H54 (cell line): ENCODE measurements around the gene NANP.
"Not testable (repeated sequence)": the region's sequence is repeated elsewhere in the genome, so short reads cannot be mapped to it uniquely, and the experiment has no call there.

Experiments used
- DNase-seq: peaks from one replicate; pipeline ENCODE4 v3.0.0; 2011; ENCODE audit warnings: low spot score, mixed read lengths; ENCODE audit not compliant: insufficient read length
- FAIRE-seq: peaks from 3 replicates; lab custom pipeline; 2011; peaks lifted over from hg19 to GRCh38; lab: Jason Lieb, UNC
- POLR2A ChIP-seq: IDR thresholded peaks from 2 replicates; pipeline ENCODE4 v1.6.1; 2011; ENCODE audit warnings: low read depth, mild to moderate bottlenecking, low read length

Gene NANP

GRCh38 chr20:25592135-25592852 is 31.5 kb downstream of the NANP start:
- DNase-seq (no peak), FAIRE-seq (no peak)
- no peak for TF ChIP-seq POLR2A

- FAIRE-seq, DNase-seq: not testable (repeated sequence)
Observed at GRCh38 chr20:25590778-25591177, 33.0 kb downstream of the NANP start.

GRCh38 chr20:25588491-25588890 is 35.3 kb downstream of the NANP start:
- no peak for FAIRE-seq
- TF ChIP-seq POLR2A, result no peak
- no peak for DNase-seq

GRCh38 chr20:25587536-25587935 is 36.3 kb downstream of the NANP start:
- DNase-seq (no peak), FAIRE-seq (no peak)
- TF ChIP-seq POLR2A, result no peak

GRCh38 chr20:25586877-25587276 is 36.9 kb downstream of the NANP start:
- no peak for DNase-seq
- TF ChIP-seq POLR2A, result no peak
- no peak for FAIRE-seq

GRCh38 chr20:25584905-25585704 is 38.7 kb downstream of the NANP start, which contains the start of gene NINL:
Gene NINL, minus strand, starts transcription at chr20:25585531. Its CDS starts 58,944 bp downstream, at chr20:25526587.
- peak; percentile 82 for TF ChIP-seq POLR2A
- FAIRE-seq, result no peak
- peak; percentile 67 for DNase-seq

- FAIRE-seq, DNase-seq: not testable (repeated sequence)
Observed at GRCh38 chr20:25583607-25584006, 40.2 kb downstream of the NANP start.

GRCh38 chr20:25580711-25581110 is 43.1 kb downstream of the NANP start:
- FAIRE-seq, result no peak
- DNase-seq, result no peak
- TF ChIP-seq POLR2A, result no peak

GRCh38 chr20:25579081-25579770 is 44.6 kb downstream of the NANP start:
- peak; percentile 79 for DNase-seq
- no peak for TF ChIP-seq POLR2A
- FAIRE-seq, result no peak

GRCh38 chr20:25576783-25577530 is 46.9 kb downstream of the NANP start:
- no peak for DNase-seq
- TF ChIP-seq POLR2A, result no peak
- FAIRE-seq, result no peak

GRCh38 chr20:25574411-25574810 is 49.4 kb downstream of the NANP start:
- DNase-seq, result no peak
- FAIRE-seq, result no peak
- no peak for TF ChIP-seq POLR2A

GRCh38 chr20:25573288-25574251 is 50.2 kb downstream of the NANP start:
- FAIRE-seq (no peak), DNase-seq (no peak)
- TF ChIP-seq POLR2A, result no peak

GRCh38 chr20:25571817-25572216 is 52.0 kb downstream of the NANP start:
- TF ChIP-seq POLR2A, result no peak
- no peak for DNase-seq
- no peak for FAIRE-seq
